Measurements from ENCODE around the gene SENP3. TPM values are rescaled to one million over a fixed set of nuclear protein-coding genes. Genes with fewer than 3 reads are reported as not detected.

Gene SENP3
- total and polyA plus RNA-seq, 11 donors = 26.4 to 65.5 (median 29.1) TPM

GRCh38 chr17:7586673-7587419 lies 25.1 kb downstream of the SENP3 start:
- peak in 2 of 5 donors; percentile 61 to 64 for DNase-seq

GRCh38 chr17:7587420-7588151 lies 25.9 kb downstream of the SENP3 start:
- no peak for ATAC-seq
- H3K9me3 ChIP-seq = no peaks in the 10 kb centered on the region
- intact Hi-C loops (cut with DNase I) = loop anchor here in 4 of 10 donors (5.0 to 10.0 kb wide), 2 partner anchors 100 to 233 kb away; partner anchors contain the start of genes KCTD11 (in 2 of the 4), TMEM95 (in 2 of the 4), TP53 (in 2 of the 4) and WRAP53 (in 2 of the 4)
- peak overlapping the region in 4 of 12 donors; percentile 2 to 15 (median 12) for H3K4me3 ChIP-seq
- H3K4me1 ChIP-seq = peaks cover 4 to 59% (median 37%) of the 10 kb centered on the region in 12 donors
- peaks cover 0 to 46% (median 31%) of the 10 kb centered on the region in 9 donors for H3K36me3 ChIP-seq
- H3K27me3 ChIP-seq = no peaks in the 10 kb centered on the region
- TF ChIP-seq CTCF (IDR thresholded peaks at IDR 0.05) (no peak), POLR2A (IDR thresholded peaks at IDR 0.05) (no peak)
- peak overlapping the region in 9 of 12 donors; percentile 26 to 89 (median 64) for H3K27ac ChIP-seq
- WGBS, 4 donors = 55 to 74% (median 68%) methylated on average over 12 of the region's 12 CpGs
- DNase-seq = peak in 1 of 5 donors; percentile 21

More at GRCh38 chr17:7586673-7587419, 25.1 kb downstream of the SENP3 start:
- Histone ChIP-seq H3K4me1 (peaks cover 7 to 66% (median 43%) of the 10 kb centered on the region in 12 donors), H3K27ac (peak overlapping the region in 9 of 12 donors; percentile 26 to 89 (median 64)), H3K9me3 (no peaks in the 10 kb centered on the region), H3K36me3 (peaks cover 0 to 38% (median 23%) of the 10 kb centered on the region in 9 donors), H3K4me3 (peak overlapping the region in 4 of 12 donors; percentile 2 to 15 (median 8)), H3K27me3 (no peaks in the 10 kb centered on the region)
- no peak for TF ChIP-seq POLR2A (IDR thresholded peaks at IDR 0.05)
- TF ChIP-seq CTCF (IDR thresholded peaks at IDR 0.05) = peak in 9 of 12 donors; percentile 11 to 45 (median 31)
- intact Hi-C loops (cut with DNase I) = loop anchor here in 4 of 10 donors (5.0 to 10.0 kb wide), 2 partner anchors 100 to 232 kb away; partner anchors contain the start of genes KCTD11 (in 2 of the 4), TMEM95 (in 2 of the 4), TP53 (in 2 of the 4) and WRAP53 (in 2 of the 4)
- ATAC-seq = no peak
- 57 to 82% (median 67%) methylated on average over 5 to 9 of the region's 9 CpGs for WGBS, 4 donors

- Histone ChIP-seq H3K4me1 (peaks cover 3 to 51% (median 28%) of the 10 kb centered on the region in 12 donors), H3K4me3 (peak overlapping the region; percentile 5 to 66 (median 46)), H3K27ac (peak overlapping the region in 9 of 12 donors; percentile 13 to 89 (median 51)), H3K27me3 (no peaks in the 10 kb centered on the region), H3K9me3 (no peaks in the 10 kb centered on the region), H3K36me3 (peaks cover 3 to 57% (median 42%) of the 10 kb centered on the region in 9 donors)
- intact Hi-C loops (cut with DNase I) = loop anchor here in 4 of 10 donors (5.0 to 10.0 kb wide), 2 partner anchors 99 to 234 kb away; partner anchors contain the start of genes KCTD11 (in 2 of the 4), TMEM95 (in 2 of the 4), TP53 (in 2 of the 4) and WRAP53 (in 2 of the 4)
- peak in 1 of 5 donors; percentile 25 for DNase-seq
- TF ChIP-seq POLR2A (IDR thresholded peaks at IDR 0.05) (no peak), CTCF (IDR thresholded peaks at IDR 0.05) (no peak)
- ATAC-seq = peak in 1 of 4 donors; percentile 6
- WGBS, 4 donors = 60 to 72% (median 69%) methylated on average over 26 to 30 of the region's 30 CpGs
Observed at GRCh38 chr17:7588553-7589203, 27.0 kb downstream of the SENP3 start.

All from heart left ventricle (tissue), 16 donors.